Natural killer cell (primary cell): ENCODE results near the gene IL10RA. TPM values are rescaled to one million over a fixed set of nuclear protein-coding genes. Genes with fewer than 3 reads are reported as not detected.
"Not testable (repeated sequence)": the region's sequence is repeated elsewhere in the genome, so short reads cannot be mapped to it uniquely, and the experiment has no call there.

Source experiments
- ATAC-seq, 3 donors: fragments of 150-1000 bp in 2 of 3; fragments of 200-7000 bp in 1 of 3; cut with Tn5 transposase; 1 replicate in 1 of 3; 2 replicates in 2 of 3; pipeline ENCODE4 v1.10.0; 2021; ENCODE audit warnings: mild to moderate bottlenecking in 2 of 3, moderate library complexity in 2 of 3
- DNase-seq, 2 donors: peaks; one replicate each; pipeline versions ENCODE4 v3.0.0 to v3.0.0-alpha.2; 2013 to 2021; ENCODE audit warnings: mixed read lengths in 1 of 2
- H3K27ac ChIP-seq: one replicate; pipeline ENCODE4 v1.5.1; 2013; ENCODE audit warnings: mild to moderate bottlenecking, low read length
- H3K27me3 ChIP-seq: one replicate; pipeline ENCODE4 v1.6.1; 2013; ENCODE audit warnings: low read length; ENCODE audit not compliant: control insufficient read depth, insufficient read depth
- H3K36me3 ChIP-seq: one replicate; pipeline ENCODE4 v1.6.1; 2013; ENCODE audit warnings: low read length; ENCODE audit not compliant: control insufficient read depth, insufficient read depth
- H3K4me1 ChIP-seq: one replicate; pipeline ENCODE4 v1.6.1; 2013; ENCODE audit warnings: low read length; ENCODE audit not compliant: control insufficient read depth, insufficient read depth
- H3K4me3 ChIP-seq: one replicate; pipeline ENCODE4 v1.5.1; 2013; ENCODE audit warnings: low read length
- H3K9me3 ChIP-seq: one replicate; pipeline ENCODE4 v1.6.1; 2013; ENCODE audit warnings: low read length; ENCODE audit not compliant: control insufficient read depth, insufficient read depth
- H3K27ac Mint-ChIP-seq, 2 donors: one replicate each; pipeline ENCODE4 v1.8.0; 2022; ENCODE audit warnings: mild to moderate bottlenecking in 2 of 2, mixed read lengths in 2 of 2, moderate library complexity in 1 of 2
- H3K27me3 Mint-ChIP-seq, 2 donors: one replicate each; pipeline ENCODE4 v1.8.0; 2022; ENCODE audit warnings: low read depth in 2 of 2, mixed read lengths in 2 of 2
- H3K36me3 Mint-ChIP-seq: one replicate; pipeline ENCODE4 v1.8.0; 2022; ENCODE audit warnings: mixed read lengths
- H3K4me1 Mint-ChIP-seq, 2 donors: one replicate each; pipeline ENCODE4 v1.8.0; 2022; ENCODE audit warnings: mixed read lengths in 2 of 2
- H3K4me3 Mint-ChIP-seq: one replicate; pipeline ENCODE4 v1.8.0; 2022; ENCODE audit warnings: mild to moderate bottlenecking, moderate library complexity, mixed read lengths
- H3K9me3 Mint-ChIP-seq, 2 donors: one replicate each; pipeline ENCODE4 v1.8.0; 2022; ENCODE audit warnings: mixed read lengths in 2 of 2
- WGBS: methylation state at CpG from one replicate; pipeline ENCODE4 v1.1.7; 2013; ENCODE audit warnings: missing lambda C conversion rate; ENCODE audit not compliant: insufficient coverage; 5-methylcytosine and 5-hydroxymethylcytosine counted together
- intact Hi-C: fragments of 100-400 bp; cut with micrococcal nuclease; formaldehyde crosslinking; loops from one replicate; pipeline ENCODE4 v1.14.2; 2022
- total RNA-seq, 4 donors: library from RNA; stranded (reverse); fragments of 120-200 nt in 1 of 4; gene quantifications; one replicate each; pipeline versions ENCODE4 v1.2.3 to v1.2.4, GENCODE V29; 2013 to 2022
- TF ChIP-seq, protein P1 (sequence below): fragments of 200-600 bp; IDR thresholded peaks from one replicate; pipeline ENCODE4 v1.8.0; 2022; ENCODE audit warnings: antibody characterized with exemption

IL10RA gene
- total RNA-seq, 3 donors from 2014 or later (not counting 1 experiment from before 2014, with no cell fraction given), result 263 to 286 (median 268) TPM

DNA sequence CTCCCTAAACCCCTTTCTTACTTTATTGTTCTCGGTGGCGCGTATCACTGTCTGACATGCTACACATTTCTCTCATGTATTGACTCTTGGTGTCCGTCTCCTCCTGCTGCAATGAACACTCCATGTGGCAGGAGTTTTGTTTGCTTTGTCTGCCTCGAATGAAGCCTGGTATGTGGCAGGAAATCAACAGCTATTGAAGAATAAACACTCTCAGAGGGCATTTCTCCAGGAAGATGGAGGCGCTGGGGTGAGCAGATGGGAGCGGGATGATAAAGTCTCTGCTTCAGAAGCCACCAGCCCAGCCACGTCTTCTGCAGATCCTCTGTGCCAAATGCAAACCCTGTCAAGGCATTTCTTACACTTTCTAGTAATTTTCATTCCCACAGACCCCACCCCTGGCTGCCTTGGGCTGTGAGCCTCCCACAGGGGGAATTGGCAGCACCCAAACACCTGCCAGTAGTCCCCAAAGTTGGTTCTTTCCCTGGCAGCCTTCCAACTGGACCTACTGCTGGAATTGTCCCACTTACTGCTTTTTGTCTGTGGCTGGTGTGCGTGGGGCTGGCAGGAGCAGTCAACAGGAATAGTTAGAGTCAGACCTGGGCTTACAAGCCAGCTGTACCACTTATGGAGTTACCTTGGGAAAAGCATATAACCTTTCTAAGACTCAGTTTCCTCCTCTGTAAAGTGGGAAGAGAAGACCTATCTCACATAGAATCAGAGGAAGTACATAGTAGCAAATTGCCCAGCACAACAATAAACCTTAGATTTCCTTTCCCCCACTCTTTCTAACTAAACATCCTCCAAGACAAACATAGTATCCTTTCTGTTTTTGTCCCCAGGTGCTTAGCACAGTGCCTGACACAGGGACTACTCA is 13.3 kb upstream of the IL10RA start:
- intact Hi-C loops, result no loop called here
- Histone ChIP-seq H3K4me3 (no peak overlapping the region), H3K36me3 (no peaks in the 10 kb centered on the region), H3K27ac (no peak overlapping the region), H3K4me1 (peaks cover 85% of the 10 kb centered on the region), H3K9me3 (no peaks in the 10 kb centered on the region), H3K27me3 (no peaks in the 10 kb centered on the region)
- no peaks in the 10 kb centered on the region for H3K9me3 Mint-ChIP-seq
- no peaks in the 10 kb centered on the region for H3K27me3 Mint-ChIP-seq
- H3K36me3 Mint-ChIP-seq, result no peaks in the 10 kb centered on the region
- WGBS, result 80% methylated on average over 9 of the region's 9 CpGs
- H3K27ac Mint-ChIP-seq, result peak overlapping the region in 1 of 2 donors; percentile 47
- no peak for ATAC-seq
- no peak overlapping the region for H3K4me3 Mint-ChIP-seq
- TF ChIP-seq, protein P1, sequence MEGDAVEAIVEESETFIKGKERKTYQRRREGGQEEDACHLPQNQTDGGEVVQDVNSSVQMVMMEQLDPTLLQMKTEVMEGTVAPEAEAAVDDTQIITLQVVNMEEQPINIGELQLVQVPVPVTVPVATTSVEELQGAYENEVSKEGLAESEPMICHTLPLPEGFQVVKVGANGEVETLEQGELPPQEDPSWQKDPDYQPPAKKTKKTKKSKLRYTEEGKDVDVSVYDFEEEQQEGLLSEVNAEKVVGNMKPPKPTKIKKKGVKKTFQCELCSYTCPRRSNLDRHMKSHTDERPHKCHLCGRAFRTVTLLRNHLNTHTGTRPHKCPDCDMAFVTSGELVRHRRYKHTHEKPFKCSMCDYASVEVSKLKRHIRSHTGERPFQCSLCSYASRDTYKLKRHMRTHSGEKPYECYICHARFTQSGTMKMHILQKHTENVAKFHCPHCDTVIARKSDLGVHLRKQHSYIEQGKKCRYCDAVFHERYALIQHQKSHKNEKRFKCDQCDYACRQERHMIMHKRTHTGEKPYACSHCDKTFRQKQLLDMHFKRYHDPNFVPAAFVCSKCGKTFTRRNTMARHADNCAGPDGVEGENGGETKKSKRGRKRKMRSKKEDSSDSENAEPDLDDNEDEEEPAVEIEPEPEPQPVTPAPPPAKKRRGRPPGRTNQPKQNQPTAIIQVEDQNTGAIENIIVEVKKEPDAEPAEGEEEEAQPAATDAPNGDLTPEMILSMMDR, result no peak
- no peak for DNase-seq
- peaks cover 65 to 73% of the 10 kb centered on the region in 2 donors for H3K4me1 Mint-ChIP-seq

DNA sequence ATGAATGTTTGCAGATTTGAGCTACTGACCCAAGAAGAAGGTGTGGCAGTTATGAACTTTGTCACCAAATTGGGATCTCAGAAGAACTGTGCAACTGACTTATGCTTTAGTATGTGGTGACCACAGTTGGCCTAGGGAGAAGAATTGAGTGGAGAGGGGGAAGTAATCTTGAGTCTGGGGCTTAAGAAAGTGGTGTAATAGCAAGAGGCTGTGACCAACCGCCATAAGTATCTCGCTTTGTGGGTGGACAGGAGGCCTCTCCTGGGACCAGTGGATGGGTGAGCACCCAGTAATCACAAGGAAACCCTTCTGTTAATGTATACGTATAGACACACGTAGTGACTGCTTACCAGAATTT is 12.7 kb upstream of the IL10RA start:
- H3K4me3 ChIP-seq, result no peak overlapping the region
- intact Hi-C loops, result no loop called here
- H3K4me1 Mint-ChIP-seq, result peaks cover 66 to 73% of the 10 kb centered on the region in 2 donors

DNA sequence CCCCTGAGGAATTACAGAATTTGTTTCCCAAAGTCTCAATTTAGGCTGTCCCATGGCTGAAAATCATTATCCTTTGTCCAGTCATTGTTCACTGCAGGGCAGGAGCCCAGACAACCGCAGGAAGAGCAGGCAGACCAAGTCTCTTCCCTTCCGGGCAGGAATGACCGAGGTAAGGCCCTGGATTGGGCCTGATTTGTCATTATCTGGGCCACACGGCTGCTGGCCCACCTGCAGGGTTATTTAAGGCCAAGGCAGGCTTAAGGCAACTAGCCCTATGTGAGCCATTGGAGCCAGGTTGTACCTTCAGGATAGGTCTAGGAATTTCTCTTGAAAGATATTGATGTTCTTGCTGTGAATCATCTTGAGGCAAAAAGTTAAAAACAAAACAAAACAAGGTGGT is 9.7 kb upstream of the IL10RA start:
- no peak for ATAC-seq
- no peaks in the 10 kb centered on the region for H3K27me3 Mint-ChIP-seq
- H3K4me1 ChIP-seq, result peaks cover 81% of the 10 kb centered on the region
- no peaks in the 10 kb centered on the region for H3K9me3 Mint-ChIP-seq
- no peaks in the 10 kb centered on the region for H3K36me3 Mint-ChIP-seq
- H3K4me3 Mint-ChIP-seq, result no peak overlapping the region
- TF ChIP-seq, protein P1, result no peak
- H3K36me3 ChIP-seq, result no peaks in the 10 kb centered on the region
- H3K9me3 ChIP-seq, result no peaks in the 10 kb centered on the region
- intact Hi-C loops, result no loop called here
- H3K27me3 ChIP-seq, result no peaks in the 10 kb centered on the region
- H3K27ac Mint-ChIP-seq, result no peak overlapping the region
- no peak overlapping the region for H3K27ac ChIP-seq
- no peak overlapping the region for H3K4me3 ChIP-seq
- 96% methylated on average over 4 of the region's 4 CpGs for WGBS
- no peak for DNase-seq
- peaks cover 53 to 63% of the 10 kb centered on the region in 2 donors for H3K4me1 Mint-ChIP-seq

More for the DNA sequence above, 12.7 kb upstream of the IL10RA start:
- no peak overlapping the region for H3K27ac ChIP-seq
- 83% methylated on average over 4 of the region's 4 CpGs for WGBS
- TF ChIP-seq, protein P1, result no peak
- no peaks in the 10 kb centered on the region for H3K9me3 ChIP-seq
- no peaks in the 10 kb centered on the region for H3K27me3 Mint-ChIP-seq
- H3K27ac Mint-ChIP-seq, result no peak overlapping the region
- H3K36me3 ChIP-seq, result no peaks in the 10 kb centered on the region
- DNase-seq (no peak), ATAC-seq (no peak)
- H3K27me3 ChIP-seq, result no peaks in the 10 kb centered on the region
- H3K4me1 ChIP-seq, result peaks cover 87% of the 10 kb centered on the region
- H3K4me3 Mint-ChIP-seq, result no peak overlapping the region
- H3K9me3 Mint-ChIP-seq, result no peaks in the 10 kb centered on the region
- no peaks in the 10 kb centered on the region for H3K36me3 Mint-ChIP-seq

- Mint-ChIP-seq H3K27me3 (no peaks in the 10 kb centered on the region), H3K4me1 (peaks cover 58 to 65% of the 10 kb centered on the region in 2 donors), H3K36me3 (no peaks in the 10 kb centered on the region), H3K27ac (no peak overlapping the region), H3K9me3 (no peaks in the 10 kb centered on the region), H3K4me3 (no peak overlapping the region)
- TF ChIP-seq, protein P1, result no peak
- H3K4me3 ChIP-seq, result no peak overlapping the region
- H3K27ac ChIP-seq, result no peak overlapping the region
- peaks cover 76% of the 10 kb centered on the region for H3K4me1 ChIP-seq
- no peaks in the 10 kb centered on the region for H3K36me3 ChIP-seq
- DNase-seq, result no peak
- H3K9me3 ChIP-seq, result no peaks in the 10 kb centered on the region
- H3K27me3 ChIP-seq, result no peaks in the 10 kb centered on the region
- intact Hi-C loops, result no loop called here
- 69% methylated on average over 5 of the region's 5 CpGs for WGBS
- no peak for ATAC-seq
These were observed 9.2 kb upstream of the IL10RA start for GRCh38 chr11:117977029-117977428.

GRCh38 chr11:117977612-117978264 is 8.5 kb upstream of the IL10RA start:
- H3K9me3 ChIP-seq, ATAC-seq, DNase-seq, intact Hi-C loops, H3K4me3 ChIP-seq, H3K9me3 Mint-ChIP-seq, H3K36me3 Mint-ChIP-seq, H3K27ac ChIP-seq, H3K27me3 ChIP-seq, H3K27me3 Mint-ChIP-seq, H3K36me3 ChIP-seq: not testable (repeated sequence)
- Mint-ChIP-seq H3K4me1 (peaks cover 56 to 60% of the 10 kb centered on the region in 2 donors), H3K27ac (peak overlapping the region; percentile 33 to 52), H3K4me3 (peak overlapping the region; percentile 32)
- peaks cover 74% of the 10 kb centered on the region for H3K4me1 ChIP-seq
- 65% methylated on average over 23 of the region's 23 CpGs for WGBS
